GM19397 (cell line): ENCODE measurements around the gene MEGF6.
"Not testable (repeated sequence)": the region's sequence is repeated elsewhere in the genome, so short reads cannot be mapped to it uniquely, and the experiment has no call there.

Experiments used
- ATAC-seq: cut with Tn5 transposase; IDR thresholded peaks from one replicate; pipeline ENCODE4 v1.9.1; 2021; ENCODE audit warnings: mild to moderate bottlenecking, moderate library complexity; ENCODE audit not compliant: unreplicated experiment

The MEGF6 gene

GRCh38 chr1:3575515-3575914 lies 35.8 kb downstream of the MEGF6 start:
- ATAC-seq = not testable (repeated sequence)

GRCh38 chr1:3573500-3573899 lies 37.8 kb downstream of the MEGF6 start:
- ATAC-seq = no peak

GRCh38 chr1:3572638-3573037 lies 38.7 kb downstream of the MEGF6 start:
- not testable (repeated sequence) for ATAC-seq

GRCh38 chr1:3571263-3571662 lies 40.0 kb downstream of the MEGF6 start:
- no peak for ATAC-seq

GRCh38 chr1:3570066-3570986 lies 41.0 kb downstream of the MEGF6 start:
- no peak for ATAC-seq

GRCh38 chr1:3569436-3569835 lies 41.9 kb downstream of the MEGF6 start:
- ATAC-seq = no peak

GRCh38 chr1:3568815-3569435 lies 42.4 kb downstream of the MEGF6 start:
- ATAC-seq = no peak

- ATAC-seq = no peak
These were observed 44.1 kb downstream of the MEGF6 start for GRCh38 chr1:3566951-3567804.

GRCh38 chr1:3566003-3566885 lies 45.1 kb downstream of the MEGF6 start:
- ATAC-seq = no peak

- ATAC-seq = no peak
These were observed 46.1 kb downstream of the MEGF6 start for GRCh38 chr1:3564921-3565831.

- no peak for ATAC-seq
These were observed 47.7 kb downstream of the MEGF6 start for GRCh38 chr1:3563610-3564009.

- ATAC-seq = no peak
These were observed 48.2 kb downstream of the MEGF6 start for GRCh38 chr1:3563125-3563524.

- ATAC-seq = no peak
These were observed 48.6 kb downstream of the MEGF6 start for GRCh38 chr1:3562712-3563111.

- ATAC-seq = no peak
These were observed 49.6 kb downstream of the MEGF6 start for GRCh38 chr1:3561702-3562101.

GRCh38 chr1:3560981-3561380 lies 50.3 kb downstream of the MEGF6 start:
- no peak for ATAC-seq

GRCh38 chr1:3560251-3560871 lies 50.9 kb downstream of the MEGF6 start:
- no peak for ATAC-seq

- no peak for ATAC-seq
These were observed 53.1 kb downstream of the MEGF6 start for GRCh38 chr1:3558036-3558726.

GRCh38 chr1:3557366-3557765 lies 53.9 kb downstream of the MEGF6 start:
- no peak for ATAC-seq
